HCT116 (cell line): Measurements from ENCODE around the gene ACTL7B. TPM values are rescaled to one million over a fixed set of nuclear protein-coding genes. Genes with fewer than 3 reads are reported as not detected.

ENCODE experiments used
- ATAC-seq: fragments of 200-7000 bp; cut with Tn5 transposase; 2 replicates; pipeline ENCODE4 v1.9.1; 2020; ENCODE audit warnings: mild to moderate bottlenecking, moderate library complexity
- BruUV-seq: library from RNA; stranded (reverse); fragments of 400-500 nt; replicated peaks from 2 replicates; lab custom pipeline; 2021; lab: Mats Ljungman, UMichigan
- CTCF ChIA-PET: fragments of 300-600 bp; sonication (Branson Sonifier 250); formaldehyde crosslinking; loops from one replicate; lab custom pipeline; 2021; ENCODE audit warnings: antibody characterized with exemption; lab: Charles Lee
- POLR2A ChIA-PET: fragments of 300-600, 350-600 bp; sonication (Branson Sonifier 250); formaldehyde crosslinking; loops from one replicate; lab custom pipeline; 2021; ENCODE audit warnings: antibody characterized with exemption; lab: Charles Lee
- RAD21 ChIA-PET, 2 experiments: fragments of 300-600 bp; sonication (Branson Sonifier 250); formaldehyde crosslinking; loops; one replicate each; lab custom pipeline; 2023; ENCODE audit warnings: low total read pairs in 2 of 2; ENCODE audit not compliant: uncharacterized antibody in 2 of 2, unreplicated experiment in 2 of 2, low non-redundant PET in 1 of 2; lab: Charles Lee
- DNase-seq: peaks from one replicate; pipeline ENCODE4 v3.0.0-alpha.2; 2010; ENCODE audit warnings: low read depth, low spot score
- H2AFZ ChIP-seq: fragments of 200-600 bp; shearing (Covaris generic), sonication (generic); 2 replicates; pipeline ENCODE4 v1.6.1; 2017; ENCODE audit warnings: low read depth, mixed run types, mixed read lengths, antibody characterized with exemption, low read length; ENCODE audit not compliant: poor library complexity, severe bottlenecking
- H3K27ac ChIP-seq: 2 replicates; pipeline ENCODE4 v1.5.1; 2012; ENCODE audit warnings: low read depth, low read length
- H3K27me3 ChIP-seq: fragments of 200-600 bp; sonication (generic); 2 replicates; pipeline ENCODE4 v1.6.1; 2016; ENCODE audit warnings: mixed run types, low read length, mixed read lengths; ENCODE audit not compliant: insufficient read depth
- H3K36me3 ChIP-seq, 2 experiments: fragments of 200-500 bp in 1 of 2; fragments of 200-600 bp in 1 of 2; sonication (Bioruptor generic) in 1 of 2; sonication (generic) in 1 of 2; 2 replicates each; pipeline versions ENCODE4 v1.5.1 to v1.6.1; 2014 to 2016; ENCODE audit warnings: low read length in 2 of 2, inconsistent platforms in 1 of 2, mixed read lengths in 1 of 2, mixed run types in 1 of 2; ENCODE audit not compliant: insufficient read depth in 2 of 2, control insufficient read depth in 1 of 2
- H3K4me1 ChIP-seq, 2 experiments: fragments of 200-600 bp in 1 of 2; sonication (generic) in 1 of 2; 2 replicates each; pipeline versions ENCODE4 v1.5.1 to v1.6.1; 2012 to 2017; ENCODE audit warnings: low read length in 2 of 2, inconsistent platforms in 1 of 2, mild to moderate bottlenecking in 1 of 2, mixed read lengths in 1 of 2, mixed run types in 1 of 2, moderate library complexity in 1 of 2; ENCODE audit not compliant: insufficient read depth in 2 of 2, control insufficient read depth in 1 of 2
- H3K4me2 ChIP-seq: fragments of 200-600 bp; sonication (generic); 2 replicates; pipeline ENCODE4 v1.6.1; 2017; ENCODE audit warnings: mixed run types, low read length, mixed read lengths
- H3K4me3 ChIP-seq, 2 experiments: fragments of 200-600 bp in 1 of 2; sonication (generic) in 1 of 2; replicated peaks in 1 of 2; 2 replicates each; pipeline ENCODE4 v1.5.1; 2011 to 2016; ENCODE audit warnings: low read length in 2 of 2, control low read depth in 1 of 2, low read depth in 1 of 2, mild to moderate bottlenecking in 1 of 2, mixed read lengths in 1 of 2, mixed run types in 1 of 2
- H3K79me2 ChIP-seq: fragments of 200-600 bp; sonication (generic); 2 replicates; pipeline ENCODE4 v1.6.1; 2017; ENCODE audit warnings: mild to moderate bottlenecking, mixed run types, low read length, moderate library complexity, mixed read lengths; ENCODE audit not compliant: insufficient read depth
- H3K9ac ChIP-seq: fragments of 200-600 bp; sonication (generic); 2 replicates; pipeline ENCODE4 v1.6.1; 2016; ENCODE audit warnings: low read length, mixed read lengths
- H3K9me2 ChIP-seq: fragments of 200-600 bp; sonication (generic), shearing (Covaris generic); 2 replicates; pipeline ENCODE4 v1.6.1; 2017; ENCODE audit warnings: mixed run types, mild to moderate bottlenecking, moderate library complexity; ENCODE audit not compliant: insufficient read depth
- H3K9me3 ChIP-seq, 2 experiments: fragments of 200-500 bp in 1 of 2; fragments of 200-600 bp in 1 of 2; sonication (Bioruptor generic) in 1 of 2; sonication (generic) in 1 of 2; 2 replicates each; pipeline ENCODE4 v1.6.1; 2014 to 2017; ENCODE audit warnings: low read length in 2 of 2, mixed read lengths in 2 of 2, inconsistent platforms in 1 of 2, low read depth in 1 of 2, mild to moderate bottlenecking in 1 of 2, mixed run types in 1 of 2, moderate library complexity in 1 of 2; ENCODE audit not compliant: control insufficient read depth in 1 of 2, insufficient read depth in 1 of 2
- H4K20me1 ChIP-seq: fragments of 200-600 bp; sonication (generic), shearing (Covaris generic); 2 replicates; pipeline ENCODE4 v1.6.1; 2017; ENCODE audit warnings: mixed run types, mild to moderate bottlenecking, moderate library complexity; ENCODE audit not compliant: insufficient read depth
- CBX3 ChIP-seq: IDR thresholded peaks from 2 replicates; pipeline ENCODE4 v1.6.1; 2012; ENCODE audit warnings: low read depth
- FOSL1 ChIP-seq: IDR thresholded peaks from 2 replicates; pipeline ENCODE4 v1.6.1; 2012; ENCODE audit warnings: low read depth
- JUND ChIP-seq: IDR thresholded peaks from 2 replicates; pipeline ENCODE4 v1.6.1; 2012
- RAD21 ChIP-seq: IDR thresholded peaks from 2 replicates; pipeline ENCODE4 v1.6.1; 2012; ENCODE audit warnings: low read depth, mild to moderate bottlenecking
- SIN3A ChIP-seq: IDR thresholded peaks from 2 replicates; pipeline ENCODE4 v1.6.1; 2012; ENCODE audit warnings: low read depth
- YY1 ChIP-seq: IDR thresholded peaks from 2 replicates; pipeline ENCODE4 v1.6.1; 2011; ENCODE audit warnings: low read length, low read depth, moderate library complexity, mild to moderate bottlenecking; ENCODE audit not compliant: insufficient replicate concordance; ENCODE audit errors: extremely low read depth
- intact Hi-C: fragments of 100-400 bp; cut with micrococcal nuclease; formaldehyde crosslinking; loops from 2 replicates; pipeline ENCODE4 v1.10.0; 2022
- total RNA-seq: library from RNA; stranded (reverse); gene quantifications from one replicate; pipeline ENCODE4 v1.2.1, GENCODE V29; 2021; ENCODE audit not compliant: unreplicated experiment
- TF ChIP-seq, protein P1 (sequence below): IDR thresholded peaks from 2 replicates; pipeline ENCODE4 v1.6.1; 2012; ENCODE audit warnings: low read depth
- TF ChIP-seq, protein P2 (sequence below), 3 experiments: fragments of 200-600 bp in 1 of 3; sonication (generic) in 1 of 3; IDR thresholded peaks in 2 of 3; conservative IDR thresholded peaks in 1 of 3; 2 replicates each; pipeline ENCODE4 v1.5.1; 2012 to 2017; ENCODE audit warnings: low read depth in 2 of 3, low read length in 2 of 3, antibody characterized with exemption in 1 of 3, borderline replicate concordance in 1 of 3, control low read depth in 1 of 3, mild to moderate bottlenecking in 1 of 3, mixed read lengths in 1 of 3, mixed run types in 1 of 3, moderate library complexity in 1 of 3; ENCODE audit not compliant: insufficient read depth in 1 of 3

The ACTL7B gene
- total RNA-seq, 1 experiment from 2014 or later = not detected

DNA sequence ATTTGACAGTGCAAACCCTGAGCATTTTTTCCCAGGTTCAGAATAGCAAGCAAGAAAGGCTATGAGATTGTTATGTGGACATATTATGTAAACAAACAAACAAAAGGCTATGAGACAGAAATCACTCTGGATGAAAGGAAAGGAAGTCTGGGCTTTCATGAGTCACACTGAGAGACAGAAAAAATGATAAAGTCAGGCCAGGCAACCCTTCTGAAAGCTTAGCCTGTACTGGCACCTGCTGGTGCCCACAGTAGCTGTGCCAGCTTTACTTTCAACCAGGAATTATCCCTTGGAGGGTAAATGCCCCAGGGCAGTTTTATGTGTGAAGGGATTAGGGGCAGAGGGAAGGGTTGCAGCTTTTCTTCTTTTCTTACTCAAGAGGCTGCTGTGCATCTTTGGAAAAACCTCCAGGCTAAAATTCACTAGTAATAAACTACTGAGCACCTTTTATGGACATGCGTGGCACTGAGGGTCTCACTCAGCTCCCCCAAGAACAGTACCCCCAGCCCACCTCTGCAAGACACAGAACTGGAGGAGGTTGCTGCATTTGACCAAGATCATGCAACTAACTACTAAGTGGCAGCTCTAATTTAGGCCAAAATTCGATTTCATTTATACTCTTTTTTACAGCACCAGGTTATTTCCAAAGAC, 41.7 kb downstream of the ACTL7B start:
- intact Hi-C loops = loop anchor here (1.0 to 10.0 kb wide), 3 partner anchors 37 to 1389 kb away; no protein-coding TSS in a partner anchor
- no peaks in the 10 kb centered on the region for H3K9me2 ChIP-seq
- no TSS peak for BruUV-seq
- H3K36me3 ChIP-seq = no peaks in the 10 kb centered on the region
- peak; percentile 38 for DNase-seq
- H3K27ac ChIP-seq = no peak overlapping the region
- no peaks in the 10 kb centered on the region for H4K20me1 ChIP-seq
- H3K9ac ChIP-seq = no peak overlapping the region
- no peaks in the 10 kb centered on the region for H3K27me3 ChIP-seq
- H3K4me1 ChIP-seq = peaks cover 3 to 23% of the 10 kb centered on the region in 2 experiments; a peak in 3 of 4 replicates
- no peak overlapping the region for H3K4me2 ChIP-seq
- CTCF ChIA-PET = interaction anchor here (0.7 to 1.8 kb wide), 10 partner anchors 37 to 1392 kb away, joined by 3 to 15 read pairs (median 4); no protein-coding TSS in a partner anchor
- peak; percentile 79 for ATAC-seq
- POLR2A ChIA-PET = no interaction called here
- H2AFZ ChIP-seq = no peak overlapping the region
- RAD21 ChIA-PET = interaction anchor here in 1 of 2 experiments (1.1 kb wide), 2 partner anchors 37 to 52 kb away, joined by 3 to 4 read pairs; no protein-coding TSS in a partner anchor
- H3K4me3 ChIP-seq = no peak overlapping the region
- TF ChIP-seq YY1 (no peak), RAD21 (peak; percentile 94), SIN3A (no peak), JUND (no peak; the same call in 1 of the 2 replicates), FOSL1 (peak; percentile 29; the same call in 1 of the 2 replicates), CBX3 (no peak)
- TF ChIP-seq, protein P1, sequence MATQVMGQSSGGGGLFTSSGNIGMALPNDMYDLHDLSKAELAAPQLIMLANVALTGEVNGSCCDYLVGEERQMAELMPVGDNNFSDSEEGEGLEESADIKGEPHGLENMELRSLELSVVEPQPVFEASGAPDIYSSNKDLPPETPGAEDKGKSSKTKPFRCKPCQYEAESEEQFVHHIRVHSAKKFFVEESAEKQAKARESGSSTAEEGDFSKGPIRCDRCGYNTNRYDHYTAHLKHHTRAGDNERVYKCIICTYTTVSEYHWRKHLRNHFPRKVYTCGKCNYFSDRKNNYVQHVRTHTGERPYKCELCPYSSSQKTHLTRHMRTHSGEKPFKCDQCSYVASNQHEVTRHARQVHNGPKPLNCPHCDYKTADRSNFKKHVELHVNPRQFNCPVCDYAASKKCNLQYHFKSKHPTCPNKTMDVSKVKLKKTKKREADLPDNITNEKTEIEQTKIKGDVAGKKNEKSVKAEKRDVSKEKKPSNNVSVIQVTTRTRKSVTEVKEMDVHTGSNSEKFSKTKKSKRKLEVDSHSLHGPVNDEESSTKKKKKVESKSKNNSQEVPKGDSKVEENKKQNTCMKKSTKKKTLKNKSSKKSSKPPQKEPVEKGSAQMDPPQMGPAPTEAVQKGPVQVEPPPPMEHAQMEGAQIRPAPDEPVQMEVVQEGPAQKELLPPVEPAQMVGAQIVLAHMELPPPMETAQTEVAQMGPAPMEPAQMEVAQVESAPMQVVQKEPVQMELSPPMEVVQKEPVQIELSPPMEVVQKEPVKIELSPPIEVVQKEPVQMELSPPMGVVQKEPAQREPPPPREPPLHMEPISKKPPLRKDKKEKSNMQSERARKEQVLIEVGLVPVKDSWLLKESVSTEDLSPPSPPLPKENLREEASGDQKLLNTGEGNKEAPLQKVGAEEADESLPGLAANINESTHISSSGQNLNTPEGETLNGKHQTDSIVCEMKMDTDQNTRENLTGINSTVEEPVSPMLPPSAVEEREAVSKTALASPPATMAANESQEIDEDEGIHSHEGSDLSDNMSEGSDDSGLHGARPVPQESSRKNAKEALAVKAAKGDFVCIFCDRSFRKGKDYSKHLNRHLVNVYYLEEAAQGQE = no peak
- TF ChIP-seq, protein P2, sequence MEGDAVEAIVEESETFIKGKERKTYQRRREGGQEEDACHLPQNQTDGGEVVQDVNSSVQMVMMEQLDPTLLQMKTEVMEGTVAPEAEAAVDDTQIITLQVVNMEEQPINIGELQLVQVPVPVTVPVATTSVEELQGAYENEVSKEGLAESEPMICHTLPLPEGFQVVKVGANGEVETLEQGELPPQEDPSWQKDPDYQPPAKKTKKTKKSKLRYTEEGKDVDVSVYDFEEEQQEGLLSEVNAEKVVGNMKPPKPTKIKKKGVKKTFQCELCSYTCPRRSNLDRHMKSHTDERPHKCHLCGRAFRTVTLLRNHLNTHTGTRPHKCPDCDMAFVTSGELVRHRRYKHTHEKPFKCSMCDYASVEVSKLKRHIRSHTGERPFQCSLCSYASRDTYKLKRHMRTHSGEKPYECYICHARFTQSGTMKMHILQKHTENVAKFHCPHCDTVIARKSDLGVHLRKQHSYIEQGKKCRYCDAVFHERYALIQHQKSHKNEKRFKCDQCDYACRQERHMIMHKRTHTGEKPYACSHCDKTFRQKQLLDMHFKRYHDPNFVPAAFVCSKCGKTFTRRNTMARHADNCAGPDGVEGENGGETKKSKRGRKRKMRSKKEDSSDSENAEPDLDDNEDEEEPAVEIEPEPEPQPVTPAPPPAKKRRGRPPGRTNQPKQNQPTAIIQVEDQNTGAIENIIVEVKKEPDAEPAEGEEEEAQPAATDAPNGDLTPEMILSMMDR (IDR thresholded peaks at IDR 0.05 in 2 of 3, conservative IDR thresholded peaks at IDR 0.05 in 1 of 3; ENCODE audit: borderline replicate concordance in 1 of 3, insufficient read depth in 1 of 3, low read depth in 2 of 3, low read length in 2 of 3) = peak; percentile 61 to 78 (median 68); a peak in 5 of 6 replicates
- H3K79me2 ChIP-seq = no peaks in the 10 kb centered on the region
- no peaks in the 10 kb centered on the region for H3K9me3 ChIP-seq
